ENCODE results near the gene INPP5A.

- TF ChIP-seq POLR2A (IDR thresholded peaks at IDR 0.05) = no peak
- no peak for TF ChIP-seq POLR2AphosphoS5 (IDR thresholded peaks at IDR 0.05)
- no peak for TF ChIP-seq CTCF (IDR thresholded peaks at IDR 0.05 in 8 of 11, conservative IDR thresholded peaks at IDR 0.05 in 3 of 11)
Observed at GRCh38 chr10:132806561-132807003, 269.0 kb downstream of the INPP5A start.
